ENCODE data around the gene CTNNBIP1.

DNA sequence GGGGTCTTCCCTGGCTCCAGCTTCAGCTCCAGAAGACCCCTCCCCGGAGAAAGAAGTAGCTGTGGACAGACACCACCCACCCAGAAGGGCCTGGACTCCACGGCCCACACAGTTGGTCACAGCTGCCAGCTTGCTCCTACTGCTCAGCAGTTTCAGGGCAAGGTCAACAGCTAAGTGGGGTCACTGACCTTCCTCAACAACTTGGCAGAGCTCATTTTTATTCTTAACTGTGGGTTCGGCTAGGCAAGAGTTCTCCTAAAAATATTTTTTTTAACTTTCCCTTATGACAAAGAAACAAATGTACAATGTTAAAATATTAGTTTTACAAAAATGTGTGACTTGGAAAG is 41.9 kb downstream of the CTNNBIP1 start:
- TF ChIP-seq CTCF (IDR thresholded peaks at IDR 0.05; ENCODE audit: low read length) (no peak), EZH2 (IDR thresholded peaks at IDR 0.05; ENCODE audit: borderline replicate concordance, low read length) (no peak)
